HG03025 (cell line): Measurements from ENCODE around the gene USF1.
"Not testable (repeated sequence)": the region's sequence is repeated elsewhere in the genome, so short reads cannot be mapped to it uniquely, and the experiment has no call there.

Experiments used
- ATAC-seq: cut with Tn5 transposase; IDR thresholded peaks from one replicate; pipeline ENCODE4 v1.9.1; 2021; ENCODE audit warnings: mild to moderate bottlenecking, moderate library complexity; ENCODE audit not compliant: unreplicated experiment, low FRiP score

Gene USF1

DNA sequence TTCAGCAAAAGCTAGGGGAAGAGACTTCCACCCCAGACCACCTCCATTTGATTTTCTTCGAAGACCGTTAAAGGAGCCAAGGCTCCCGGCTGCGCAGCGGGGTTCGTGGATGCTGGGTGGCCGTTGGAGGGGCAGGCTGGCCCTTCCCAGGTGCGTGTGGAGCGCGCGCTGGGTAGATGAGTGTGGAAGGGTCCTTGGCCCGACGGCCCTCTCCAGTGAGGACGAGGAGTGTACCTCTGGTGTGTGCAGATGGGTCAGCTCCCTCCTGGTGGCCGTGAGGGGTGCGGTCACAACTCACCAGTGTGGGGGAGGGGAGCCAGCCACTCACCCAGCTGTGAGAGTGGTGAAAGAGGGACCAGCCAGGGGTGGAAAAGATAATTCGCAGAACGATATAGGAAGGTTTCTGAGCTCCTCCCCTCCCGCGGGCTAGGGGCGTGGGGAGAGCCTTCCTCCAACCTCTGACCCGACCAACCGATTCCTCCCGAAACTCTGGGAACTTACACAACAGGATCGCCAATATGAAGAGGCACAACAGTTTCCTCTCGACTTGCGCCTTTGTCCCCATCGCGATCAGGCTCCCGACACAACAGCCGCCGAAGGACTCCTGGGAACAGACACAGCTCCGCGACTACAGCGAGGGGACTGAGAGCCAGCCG is 25.1 kb downstream of the USF1 start, which contains the start of gene F11R:
Gene F11R, minus strand, starts transcription at position 644 of the 656 bp plus-strand sequence. Its CDS starts 79 bp downstream, at position 565.
- ATAC-seq = peak; percentile 27

DNA sequence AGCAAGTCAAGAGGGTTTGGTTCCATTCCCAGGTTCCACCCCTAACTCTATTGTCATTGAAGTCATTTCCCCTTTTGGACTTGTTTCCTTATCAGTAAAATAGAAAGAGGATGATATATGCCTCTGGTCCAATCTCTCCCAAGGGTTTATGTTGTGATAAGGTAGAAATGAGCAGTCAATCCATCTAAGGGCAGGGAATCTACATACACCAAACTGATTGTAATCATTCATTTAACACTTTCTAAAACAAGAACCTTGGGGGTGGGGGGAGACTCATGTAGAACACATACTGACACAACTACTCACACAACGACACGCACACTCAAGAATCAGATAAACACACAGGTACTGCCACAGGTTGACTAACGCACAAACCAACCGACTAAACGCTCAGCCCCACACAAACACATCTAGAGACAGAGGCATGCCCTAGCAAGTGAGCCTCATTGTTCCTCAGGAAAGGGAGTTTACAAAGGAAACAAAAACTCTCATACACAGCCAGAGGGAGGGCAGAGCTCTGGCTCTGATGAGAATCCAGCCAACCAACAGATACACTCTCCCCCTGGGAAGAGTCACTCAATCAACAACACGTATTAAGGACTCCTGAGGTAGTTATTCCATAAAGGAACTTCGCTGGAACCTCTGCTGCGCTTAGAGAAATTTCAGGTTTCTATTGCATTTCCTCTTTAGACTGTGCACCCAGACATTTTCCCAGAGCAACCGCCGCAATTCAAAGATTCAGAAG is 25.9 kb downstream of the USF1 start:
- ATAC-seq = peak; percentile 13

DNA sequence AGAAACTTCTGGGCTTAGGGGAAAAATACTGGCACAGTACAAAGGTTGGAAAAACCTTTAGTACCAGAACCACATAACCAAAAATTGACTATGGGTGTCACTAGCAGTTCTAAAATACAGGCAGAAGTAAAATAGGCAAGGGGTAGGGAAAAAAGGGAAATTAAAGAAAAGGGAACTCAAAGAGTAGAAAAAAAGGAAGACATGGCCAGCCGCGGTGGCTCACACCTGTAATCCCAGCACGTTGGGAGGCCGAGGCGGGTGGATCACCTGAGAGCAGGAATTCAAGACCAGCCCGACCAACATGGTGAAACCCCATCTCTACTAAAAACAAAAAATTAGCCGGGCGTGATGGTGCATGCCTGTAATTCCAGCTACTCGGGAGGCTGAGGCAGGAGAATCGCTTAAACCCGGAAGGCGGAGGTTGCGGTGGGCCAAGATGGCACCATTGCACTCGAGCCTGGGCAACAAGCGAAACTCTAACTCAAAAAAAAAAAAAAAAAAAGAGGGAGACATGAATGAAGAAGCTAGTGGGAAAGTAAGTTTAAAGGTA is 26.6 kb downstream of the USF1 start:
- ATAC-seq = not testable (repeated sequence)

DNA sequence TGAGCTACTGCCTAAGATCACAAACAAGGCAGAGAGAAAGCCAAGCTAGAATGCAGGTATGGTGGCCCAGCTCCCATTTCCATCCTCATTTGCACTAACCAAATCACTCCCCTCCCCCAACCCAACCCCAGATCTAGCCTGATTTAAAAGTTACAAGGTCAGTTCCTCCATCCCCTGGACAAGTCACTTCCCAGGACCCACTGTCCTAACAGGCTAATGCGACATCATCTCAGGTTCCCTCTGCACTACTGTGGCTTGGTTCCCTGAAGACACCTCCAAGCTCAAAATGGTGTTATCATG is 27.2 kb downstream of the USF1 start:
- no peak for ATAC-seq

DNA sequence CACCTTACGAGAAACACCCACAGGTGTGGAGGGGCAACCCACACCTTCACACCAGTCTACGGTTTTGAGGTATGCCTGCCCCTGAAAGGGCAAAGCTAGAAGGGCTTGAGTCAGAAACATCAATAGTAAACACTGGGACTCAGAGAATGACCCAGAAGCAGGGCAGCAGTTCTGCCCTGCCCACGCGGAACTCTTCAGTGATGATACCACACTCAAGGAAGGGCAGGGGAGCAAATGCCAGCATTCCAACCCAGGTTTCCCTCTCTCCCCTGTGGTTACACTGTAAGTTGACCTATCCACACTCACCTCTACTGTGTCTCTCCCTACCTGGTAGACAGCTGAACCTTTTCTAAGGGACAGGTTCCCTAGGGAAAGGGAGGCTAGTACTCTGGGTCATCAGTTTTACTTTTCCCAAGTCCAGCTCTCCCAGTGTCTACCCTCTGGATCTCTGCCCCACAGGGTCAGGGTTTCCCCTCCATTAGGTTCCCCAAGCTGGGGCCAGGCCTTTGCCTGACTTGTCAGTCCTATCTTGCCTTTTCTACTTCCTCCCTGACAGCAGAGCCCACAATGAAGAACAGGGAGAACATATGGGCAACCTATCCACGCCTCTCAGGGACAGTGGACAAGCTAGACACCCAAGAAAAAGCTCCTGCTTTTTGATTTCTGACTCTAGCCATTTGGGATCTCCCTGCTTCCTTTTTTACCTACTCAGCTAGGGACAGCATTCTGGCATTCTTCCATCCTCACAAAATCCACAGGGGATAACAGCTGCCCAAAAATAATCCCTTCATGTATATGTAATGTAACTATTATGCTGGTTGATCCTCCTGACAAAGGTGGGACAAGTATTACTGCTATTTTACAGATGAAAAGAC is 27.8 kb downstream of the USF1 start:
- no peak for ATAC-seq

DNA sequence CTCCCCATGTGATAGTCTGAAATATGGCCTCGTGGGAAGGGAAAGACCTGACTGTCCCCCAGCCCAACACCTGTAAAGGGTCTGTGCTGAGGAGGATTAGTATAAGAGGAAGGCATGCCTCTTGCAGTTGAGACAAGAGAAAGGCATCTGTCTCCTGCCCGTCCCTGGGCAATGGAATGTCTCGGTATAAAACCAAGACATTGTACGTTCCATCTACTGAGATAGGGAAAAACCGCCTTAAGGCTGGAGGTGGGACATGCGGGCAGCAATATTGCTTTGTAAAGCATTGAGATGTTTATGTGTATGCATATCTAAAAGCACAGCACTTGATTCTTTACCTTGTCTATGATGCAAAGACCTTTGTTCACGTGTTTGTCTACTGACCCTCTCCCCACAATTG is 28.6 kb downstream of the USF1 start:
- not testable (repeated sequence) for ATAC-seq

DNA sequence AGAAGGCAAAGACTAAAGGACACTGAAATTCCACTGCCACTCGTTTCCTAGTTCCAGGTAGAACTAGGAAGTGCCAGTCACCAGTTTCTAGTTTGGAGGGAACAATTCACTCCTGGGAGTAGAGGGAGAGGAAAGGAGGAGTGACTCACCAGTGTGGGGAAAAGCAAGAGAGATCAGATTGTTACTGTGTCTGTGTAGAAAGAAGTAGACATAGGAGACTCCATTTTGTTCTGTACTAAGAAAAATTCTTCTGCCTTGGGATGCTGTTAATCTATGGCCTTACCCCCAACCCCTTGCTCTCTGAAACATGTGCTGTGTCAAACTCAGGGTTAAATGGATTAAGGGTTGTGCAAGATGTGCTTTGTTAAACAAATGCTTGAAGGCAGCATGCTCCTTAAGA is 29.1 kb downstream of the USF1 start:
- not testable (repeated sequence) for ATAC-seq

DNA sequence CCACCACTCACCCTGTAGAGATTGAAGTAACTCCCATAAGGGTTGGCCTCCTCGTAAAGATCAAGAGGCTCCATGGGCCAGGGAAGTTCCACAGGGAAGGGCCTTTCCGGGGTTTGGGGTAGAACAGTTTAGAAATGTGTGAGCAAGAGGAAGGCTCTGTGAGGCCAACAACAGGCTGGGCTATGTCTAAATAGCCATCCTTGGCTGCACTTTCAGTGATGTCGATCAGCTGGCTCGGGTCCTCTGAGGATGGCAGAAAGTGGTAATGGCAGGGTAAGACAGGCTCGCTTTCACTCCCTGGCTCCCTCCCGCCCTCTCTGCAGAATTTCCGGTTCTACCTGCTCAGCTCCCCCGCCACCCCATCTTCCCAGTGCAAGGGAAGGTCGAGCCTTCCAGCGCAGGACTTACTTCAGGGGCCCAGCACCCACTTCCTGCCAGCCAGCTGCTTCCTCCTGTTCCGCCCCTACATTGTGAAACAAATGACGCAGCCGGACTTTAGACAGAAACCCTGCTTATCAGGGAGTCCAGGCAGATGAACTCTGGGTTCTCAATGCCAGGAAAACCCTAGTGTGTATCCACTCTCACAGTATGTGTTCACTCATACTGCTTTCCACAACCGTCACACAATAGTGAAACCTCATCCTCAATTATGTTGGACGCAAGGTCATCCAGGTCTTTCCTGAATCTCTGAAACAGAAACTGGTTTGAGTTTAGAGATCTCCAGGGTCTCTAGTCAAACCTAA is 32.1 kb downstream of the USF1 start:
- peak; percentile 71 for ATAC-seq

DNA sequence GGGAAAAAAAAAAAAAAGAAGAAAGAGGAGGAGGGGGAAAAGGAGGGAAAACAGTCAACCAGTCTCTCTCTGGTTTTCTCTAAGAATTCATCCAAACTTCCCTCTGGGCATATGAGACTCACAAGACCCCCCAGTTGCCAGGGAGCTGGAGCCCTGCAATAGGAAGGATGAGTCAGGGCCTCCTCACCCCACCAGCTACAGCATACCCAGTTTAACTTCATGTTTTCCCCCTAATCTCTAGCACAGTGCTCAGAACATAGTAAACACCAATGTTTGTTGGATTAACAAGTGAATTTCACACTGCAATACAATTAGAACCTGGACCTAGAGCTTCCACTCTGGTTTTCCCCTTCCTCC is 32.7 kb downstream of the USF1 start:
- ATAC-seq = no peak

DNA sequence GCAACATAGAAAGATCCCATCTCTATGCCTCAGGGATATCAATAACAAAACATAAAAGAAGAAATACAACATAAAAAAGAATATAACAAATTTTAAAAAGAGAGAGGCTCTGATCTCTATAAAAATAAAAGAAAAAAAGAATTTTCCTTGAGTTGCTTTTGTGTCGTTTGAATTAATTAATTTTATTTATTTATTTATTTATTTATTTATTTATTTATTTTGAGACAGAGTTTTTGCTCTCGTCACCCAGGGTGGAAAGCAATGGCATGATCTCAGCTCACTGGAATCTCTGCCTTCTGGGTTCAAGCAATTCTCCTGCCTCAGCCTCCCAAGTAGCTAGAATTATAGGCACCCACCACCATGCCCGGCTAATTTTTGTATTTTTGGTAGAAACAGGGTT is 33.4 kb downstream of the USF1 start:
- no peak for ATAC-seq

DNA sequence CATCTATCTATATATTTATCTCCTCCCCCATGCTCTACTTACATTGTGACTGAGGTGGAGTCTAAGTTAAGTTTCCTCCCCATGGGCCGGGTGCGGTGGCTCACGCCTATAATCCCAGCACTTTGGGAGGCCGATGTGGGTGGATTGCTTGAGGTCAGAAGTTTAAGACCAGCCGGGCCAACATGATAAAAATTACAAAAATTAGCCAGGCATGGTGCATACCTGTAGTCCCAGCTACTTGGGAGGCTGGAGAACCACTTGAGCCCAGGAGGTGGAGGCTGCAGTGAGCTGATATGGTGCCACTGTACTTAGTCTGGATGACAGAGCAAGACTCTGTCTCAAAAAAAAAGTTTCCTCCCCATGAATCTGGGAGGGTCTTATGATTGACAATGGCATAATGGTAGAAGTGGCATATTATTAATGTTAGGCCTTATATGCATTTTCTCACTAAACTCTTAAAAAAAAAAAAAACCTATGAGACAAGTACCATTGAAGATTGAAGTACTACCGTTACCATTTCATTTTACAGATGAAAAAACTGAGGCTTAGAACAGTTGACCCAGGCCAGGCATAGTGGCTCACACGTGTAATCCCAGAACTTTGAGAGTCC is 36.1 kb downstream of the USF1 start:
- no peak for ATAC-seq

DNA sequence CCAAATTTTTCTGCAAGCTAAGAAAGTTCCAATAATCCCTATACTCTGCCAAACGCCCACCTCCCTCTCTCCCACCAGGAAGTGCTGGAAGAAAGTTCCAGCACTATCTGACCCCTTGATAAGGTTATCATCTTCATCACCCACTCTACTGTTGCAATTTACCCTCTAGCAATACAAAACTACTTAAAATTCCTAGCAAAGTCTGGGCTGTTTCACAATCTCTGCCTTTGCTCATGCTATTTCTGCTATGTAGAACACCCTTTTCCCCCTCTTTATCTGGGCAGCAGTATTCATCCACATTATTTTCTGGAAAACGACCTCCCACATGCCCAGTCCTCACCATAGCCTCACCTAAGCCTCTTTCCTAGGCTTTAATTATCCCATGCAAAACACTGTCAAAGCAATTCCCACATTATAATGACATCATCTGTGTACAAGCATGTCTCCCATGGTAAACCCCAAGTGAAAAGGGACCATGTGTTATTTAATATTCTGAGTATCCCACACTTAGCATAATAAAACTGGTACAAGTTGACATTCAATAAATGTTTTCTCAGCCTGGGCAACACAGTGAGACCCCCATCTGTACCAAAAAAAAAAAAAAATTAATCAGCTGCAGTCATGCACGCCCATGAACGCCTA is 36.8 kb downstream of the USF1 start:
- ATAC-seq = no peak

DNA sequence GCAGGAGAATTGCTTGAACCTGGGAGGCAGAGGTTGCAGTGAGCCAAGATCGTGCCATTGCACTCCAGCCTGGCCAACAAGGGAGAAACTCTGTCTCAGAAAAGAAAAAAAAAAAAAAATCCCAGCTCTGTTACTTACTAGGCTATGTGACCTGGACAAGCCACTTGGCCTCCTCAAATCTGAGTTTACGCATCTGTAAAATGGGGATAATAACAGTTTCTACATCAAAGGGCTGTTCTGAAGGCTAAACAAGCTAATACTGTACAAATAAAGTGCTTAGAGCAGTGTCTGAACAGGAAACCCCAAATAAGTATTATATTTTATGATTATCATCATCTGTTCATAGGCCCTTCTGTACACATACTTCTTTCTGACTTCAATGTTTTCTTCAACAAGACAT is 38.4 kb downstream of the USF1 start:
- no peak for ATAC-seq

DNA sequence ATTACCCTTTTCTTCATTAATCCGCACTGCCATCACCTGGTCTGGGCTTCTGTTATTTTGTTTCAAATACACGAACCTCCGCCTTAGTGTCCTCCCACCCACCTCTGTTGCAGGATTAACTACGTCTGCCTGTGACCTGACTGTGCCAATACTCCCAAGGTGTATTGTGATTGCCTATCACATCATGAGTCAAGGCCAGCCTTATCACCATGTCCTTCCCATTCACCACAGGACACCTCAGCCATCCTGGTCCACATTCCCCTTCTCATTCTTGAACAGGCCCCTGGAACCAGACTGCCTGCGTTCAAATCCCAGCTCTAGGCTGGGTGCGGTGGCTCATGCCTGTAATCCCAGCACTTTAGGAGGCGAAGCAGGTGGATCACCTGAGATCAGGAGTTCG is 39.2 kb downstream of the USF1 start:
- ATAC-seq = no peak

DNA sequence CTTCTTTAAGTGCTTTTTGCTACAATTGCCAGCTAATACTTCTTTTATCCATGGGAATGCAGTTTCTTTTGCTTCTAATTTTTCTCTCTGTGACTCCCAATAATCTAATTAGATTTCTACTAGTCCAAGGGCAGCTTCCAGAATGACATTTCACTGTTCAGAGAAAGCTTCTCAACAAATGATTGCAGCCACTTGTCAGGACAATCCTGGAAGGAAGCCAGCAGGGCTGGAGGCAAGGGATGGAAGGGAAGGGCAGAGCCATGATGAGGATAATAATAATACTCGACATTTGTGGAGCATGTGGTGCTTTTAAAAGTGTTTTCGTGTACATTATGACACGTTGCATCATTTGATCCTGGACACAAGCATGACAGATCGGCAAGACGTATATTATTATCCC is 44.3 kb downstream of the USF1 start:
- no peak for ATAC-seq

DNA sequence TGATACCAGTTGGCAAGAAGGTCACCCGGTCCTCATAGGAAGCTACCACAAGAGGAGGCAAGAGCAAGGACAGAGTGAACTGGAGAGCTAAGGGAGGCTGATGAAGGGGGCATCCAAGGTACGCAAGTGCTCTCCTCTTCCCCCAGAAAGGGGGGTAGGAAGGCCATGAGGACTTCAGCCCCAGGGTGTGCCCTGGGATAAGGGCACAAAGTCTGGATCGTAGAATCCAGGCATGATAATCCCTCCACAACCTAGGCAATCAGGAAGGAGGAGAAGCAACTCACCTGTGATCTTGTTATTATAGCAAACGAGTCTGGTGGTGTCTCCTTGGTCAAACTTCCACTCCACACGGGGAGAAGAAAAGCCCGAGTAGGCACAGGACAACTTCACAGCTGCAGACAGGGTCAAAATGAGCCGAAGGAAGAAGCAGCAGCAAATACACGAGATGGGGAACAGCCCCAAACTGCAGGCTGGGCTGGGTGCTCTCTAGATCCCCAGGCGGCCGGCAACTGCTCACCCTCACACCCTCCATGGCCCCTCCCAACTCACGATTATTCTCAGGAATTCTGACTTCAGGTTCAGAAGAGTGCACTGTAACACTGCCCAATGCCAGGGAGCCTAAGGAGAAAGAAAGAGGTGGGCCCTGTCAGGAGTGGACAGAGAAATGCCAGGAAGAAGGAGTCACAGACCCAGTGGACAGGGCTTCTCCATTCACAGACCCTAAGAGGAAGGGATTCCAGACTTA is 44.9 kb downstream of the USF1 start:
- ATAC-seq = no peak

DNA sequence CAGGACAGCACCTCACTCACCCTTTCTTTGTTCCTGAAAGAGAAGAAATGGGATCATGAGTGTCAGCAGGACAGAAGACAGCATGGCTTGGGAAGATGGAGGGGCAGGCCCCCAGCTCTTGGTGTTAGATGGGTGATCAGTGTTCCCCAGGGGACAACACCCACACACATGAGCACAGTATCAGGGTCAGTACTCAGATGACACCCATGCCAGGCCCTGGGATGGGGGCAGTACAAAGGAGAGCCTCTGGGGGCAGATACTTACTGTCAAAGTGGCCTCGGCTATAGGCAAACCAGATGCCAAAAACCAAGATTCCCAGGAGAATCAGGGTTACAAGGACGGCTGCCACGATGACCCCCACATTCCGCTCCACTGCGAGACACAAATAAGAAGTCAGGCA is 46.4 kb downstream of the USF1 start:
- no peak for ATAC-seq

DNA sequence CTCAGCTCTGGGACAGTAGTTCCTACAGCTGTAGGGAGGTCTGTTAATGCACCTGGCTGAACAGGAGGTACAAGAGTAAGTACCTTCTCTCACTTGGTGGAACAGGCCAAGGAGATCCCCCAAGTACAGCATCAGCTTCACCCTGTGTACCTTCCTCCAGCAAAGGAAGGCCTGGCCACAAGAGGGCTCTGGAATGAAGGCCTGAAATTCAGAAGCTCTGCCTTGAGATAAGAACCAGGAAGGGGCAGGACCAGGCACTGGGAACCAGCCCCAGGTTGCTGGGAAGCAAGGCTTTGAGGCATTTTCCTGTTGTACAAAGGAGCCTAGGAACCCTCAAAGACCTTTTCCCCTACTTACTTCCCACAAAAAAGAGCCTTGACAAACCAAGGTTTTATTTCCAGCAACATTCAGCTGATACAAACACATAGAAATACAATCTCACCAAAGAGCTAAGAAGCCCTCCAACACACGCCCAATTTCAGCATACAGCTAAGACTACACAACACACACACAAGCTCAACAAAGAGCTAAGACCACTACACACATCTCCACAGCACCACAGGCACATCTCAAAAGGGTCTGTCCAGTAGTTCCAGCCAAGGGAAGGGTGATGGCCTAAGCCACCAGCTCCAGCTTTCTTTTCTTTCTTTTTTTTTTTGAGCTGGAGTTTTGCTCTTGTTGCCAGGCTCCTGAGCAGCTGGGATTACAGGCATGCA is 48.3 kb downstream of the USF1 start:
- no peak for ATAC-seq
